Measurements from ENCODE around the gene SLC16A3. TPM values are rescaled to one million over a fixed set of nuclear protein-coding genes. Genes with fewer than 3 reads are reported as not detected.

The SLC16A3 gene
- total RNA-seq, 1 donor from 2014 or later, result 81.9 TPM

DNA sequence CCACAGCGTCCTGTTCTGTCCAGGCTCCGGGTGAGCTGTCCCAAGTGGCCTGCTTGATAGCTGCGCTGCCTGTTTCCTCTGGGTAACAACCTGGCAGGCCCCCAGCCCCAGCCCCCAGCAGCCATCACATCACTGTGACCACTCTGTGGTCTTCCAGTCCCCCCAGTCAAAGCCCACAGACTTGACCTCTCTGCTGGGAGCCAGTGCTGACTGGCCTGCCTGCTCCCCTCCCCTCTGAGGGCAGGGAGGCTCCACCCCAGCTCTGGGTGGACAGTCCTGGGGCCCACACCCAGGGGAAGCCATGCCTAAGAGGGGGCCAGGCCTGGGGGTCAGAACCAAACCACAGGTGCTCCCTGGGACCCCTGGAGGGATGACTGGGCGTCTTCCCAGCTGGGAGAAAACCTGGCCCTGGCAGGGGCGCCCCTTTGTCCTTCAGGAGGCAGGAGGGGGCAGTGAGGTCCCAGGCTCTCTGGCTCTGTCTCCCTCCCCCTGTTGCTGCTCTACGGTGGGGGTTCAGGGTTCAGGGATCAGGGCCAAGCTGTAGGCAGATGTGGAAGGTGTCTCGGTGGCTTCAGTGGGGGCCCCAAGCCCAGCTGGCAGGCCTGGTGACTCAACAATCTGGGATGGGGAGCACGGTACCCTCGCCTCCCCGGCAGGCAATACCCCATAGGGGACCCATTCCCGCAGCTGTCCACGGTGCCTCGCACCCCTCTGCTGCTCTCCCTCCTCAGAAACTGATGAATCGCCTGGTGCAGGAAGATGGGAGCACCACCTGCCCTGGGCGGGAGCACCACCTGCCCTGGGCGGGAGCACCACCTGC lies 1.8 kb upstream of the SLC16A3 start:
- no peaks in the 10 kb centered on the region for H3K9me3 ChIP-seq
- no peak overlapping the region for H3K4me3 ChIP-seq
- DNase-seq (no peak), ATAC-seq (no peak)
- H3K27me3 ChIP-seq (ENCODE audit: low read depth), result no peaks in the 10 kb centered on the region
- intact Hi-C loops (cut with DNase I), result no loop called here
- TF ChIP-seq, protein P1, sequence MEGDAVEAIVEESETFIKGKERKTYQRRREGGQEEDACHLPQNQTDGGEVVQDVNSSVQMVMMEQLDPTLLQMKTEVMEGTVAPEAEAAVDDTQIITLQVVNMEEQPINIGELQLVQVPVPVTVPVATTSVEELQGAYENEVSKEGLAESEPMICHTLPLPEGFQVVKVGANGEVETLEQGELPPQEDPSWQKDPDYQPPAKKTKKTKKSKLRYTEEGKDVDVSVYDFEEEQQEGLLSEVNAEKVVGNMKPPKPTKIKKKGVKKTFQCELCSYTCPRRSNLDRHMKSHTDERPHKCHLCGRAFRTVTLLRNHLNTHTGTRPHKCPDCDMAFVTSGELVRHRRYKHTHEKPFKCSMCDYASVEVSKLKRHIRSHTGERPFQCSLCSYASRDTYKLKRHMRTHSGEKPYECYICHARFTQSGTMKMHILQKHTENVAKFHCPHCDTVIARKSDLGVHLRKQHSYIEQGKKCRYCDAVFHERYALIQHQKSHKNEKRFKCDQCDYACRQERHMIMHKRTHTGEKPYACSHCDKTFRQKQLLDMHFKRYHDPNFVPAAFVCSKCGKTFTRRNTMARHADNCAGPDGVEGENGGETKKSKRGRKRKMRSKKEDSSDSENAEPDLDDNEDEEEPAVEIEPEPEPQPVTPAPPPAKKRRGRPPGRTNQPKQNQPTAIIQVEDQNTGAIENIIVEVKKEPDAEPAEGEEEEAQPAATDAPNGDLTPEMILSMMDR (IDR thresholded peaks at IDR 0.05), result no peak
- no peaks in the 10 kb centered on the region for H3K36me3 ChIP-seq
- no peak overlapping the region for H3K27ac ChIP-seq
- H3K4me1 ChIP-seq, result peaks cover 33% of the 10 kb centered on the region

DNA sequence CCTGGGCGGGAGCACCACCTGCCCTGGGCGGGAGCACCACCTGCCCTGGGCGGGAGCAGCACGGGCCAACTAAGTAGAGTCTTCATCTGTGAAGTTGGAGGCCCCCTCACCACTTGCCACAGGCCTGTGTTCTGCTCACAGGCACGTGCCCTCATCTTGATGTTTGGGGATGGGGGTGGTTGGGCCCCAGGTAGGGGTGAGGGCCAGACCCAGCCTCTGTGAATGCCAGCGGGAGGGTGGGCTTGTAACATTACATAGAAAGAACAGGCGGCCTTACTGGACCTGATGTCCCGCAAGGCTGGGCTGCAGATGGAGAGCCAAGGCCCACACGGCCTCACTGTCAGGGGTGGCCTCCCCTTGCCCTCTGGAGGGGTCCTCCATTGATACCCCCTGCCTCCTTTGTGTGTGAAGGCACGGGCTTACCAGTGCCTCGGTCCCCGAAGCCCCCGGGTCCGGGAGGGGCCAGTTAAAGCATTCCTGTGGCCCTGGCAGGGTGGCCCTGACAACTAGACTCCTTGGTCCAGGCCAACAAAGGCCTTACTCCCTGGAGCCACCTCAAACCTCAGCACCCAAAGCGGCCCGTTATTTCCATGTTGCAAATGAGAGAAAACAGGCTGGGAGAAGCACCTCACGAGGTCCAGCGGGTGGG lies 1.1 kb upstream of the SLC16A3 start:
- H3K4me1 ChIP-seq, result peaks cover 39% of the 10 kb centered on the region
- peak overlapping the region; percentile 96 for H3K27ac ChIP-seq

DNA sequence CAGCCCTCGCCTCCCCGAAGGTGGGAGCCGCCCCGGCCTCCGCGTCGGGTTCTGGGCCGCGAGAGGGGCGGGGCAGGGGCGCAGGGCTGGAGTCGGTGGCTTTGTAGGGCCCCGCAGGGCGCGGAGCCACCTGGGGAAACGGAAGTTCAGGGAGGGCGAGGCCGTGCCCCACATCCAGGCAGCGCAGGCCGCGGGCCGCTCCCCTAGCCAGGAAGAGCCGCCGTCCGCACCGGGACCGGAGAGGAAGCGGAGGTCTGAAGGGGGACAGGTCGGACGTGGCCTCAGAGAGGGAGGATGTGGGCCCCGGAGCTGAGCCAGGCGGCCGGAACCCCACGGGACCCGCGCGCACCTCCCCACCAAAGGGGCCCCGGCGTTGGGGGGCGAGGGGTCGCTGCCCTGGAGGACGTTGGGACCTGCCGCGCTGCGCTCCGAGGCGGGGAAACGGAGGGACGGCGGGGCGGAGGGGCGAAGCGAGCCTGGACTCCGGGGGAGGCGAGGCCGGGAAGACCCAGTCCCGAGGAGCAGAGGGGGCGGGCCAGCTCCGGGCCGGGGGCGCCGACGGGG lies 482 bp upstream of the SLC16A3 start:
- DNase-seq (peak; percentile 88), ATAC-seq (peak; percentile 32 to 33)
- Histone ChIP-seq H3K4me1 (peaks cover 45% of the 10 kb centered on the region), H3K36me3 (no peaks in the 10 kb centered on the region), H3K9me3 (no peaks in the 10 kb centered on the region), H3K27me3 (ENCODE audit: low read depth) (no peaks in the 10 kb centered on the region), H3K27ac (peak overlapping the region; percentile 96), H3K4me3 (peak overlapping the region; percentile 78)
- TF ChIP-seq, protein P1 (IDR thresholded peaks at IDR 0.05), result no peak
- intact Hi-C loops (cut with DNase I), result no loop called here

More for the DNA sequence above, 1.1 kb upstream of the SLC16A3 start:
- no peak for DNase-seq
- H3K27me3 ChIP-seq (ENCODE audit: low read depth), result no peaks in the 10 kb centered on the region
- TF ChIP-seq, protein P1 (IDR thresholded peaks at IDR 0.05), result no peak
- peak overlapping the region; percentile 78 for H3K4me3 ChIP-seq
- no peak for ATAC-seq
- intact Hi-C loops (cut with DNase I), result no loop called here
- H3K36me3 ChIP-seq, result no peaks in the 10 kb centered on the region
- no peaks in the 10 kb centered on the region for H3K9me3 ChIP-seq

DNA sequence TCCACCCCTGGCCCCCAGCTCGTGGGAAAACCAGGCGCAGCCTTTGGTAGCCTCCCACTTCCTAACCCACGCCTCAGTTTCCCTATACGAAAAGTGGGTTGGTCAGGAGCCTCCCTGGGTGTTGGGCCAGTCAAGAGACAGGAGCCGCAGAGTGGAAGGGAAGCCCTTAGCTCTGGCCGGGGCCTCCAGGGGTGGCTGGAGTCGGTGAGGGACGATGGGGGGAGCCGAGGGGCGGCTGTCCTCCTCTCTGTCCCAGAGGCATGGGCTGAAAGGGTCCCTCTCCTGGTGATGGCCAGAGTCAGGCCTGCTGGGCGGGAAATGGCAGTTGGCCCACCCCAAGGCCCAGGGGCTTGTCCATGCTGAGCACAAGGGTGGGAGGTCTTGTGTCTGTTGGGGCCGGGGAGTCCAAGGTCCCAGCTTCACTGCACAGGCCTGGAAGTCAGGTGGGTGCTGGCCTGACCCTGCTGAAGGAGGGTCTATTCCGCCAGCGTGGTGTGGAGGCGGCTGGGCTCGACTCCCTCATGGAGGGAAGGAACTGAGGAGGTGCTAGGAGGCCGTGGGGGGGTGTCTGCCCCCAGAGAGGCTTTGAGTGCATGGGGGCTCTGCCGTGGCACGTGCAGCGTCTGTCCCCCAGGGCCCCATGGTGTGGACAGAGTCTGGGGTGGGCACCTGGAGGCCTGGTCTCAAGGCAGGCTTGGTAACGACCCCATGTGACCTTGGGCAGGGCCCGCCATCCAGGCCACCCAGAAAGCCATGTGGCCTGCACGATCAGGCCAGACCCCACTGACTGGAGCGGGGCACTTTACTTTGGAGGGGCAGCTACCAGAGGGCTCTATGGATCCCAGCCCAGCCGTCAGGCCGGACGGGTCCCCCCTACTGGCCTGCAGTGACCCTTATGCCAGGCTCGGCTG lies 1.1 kb downstream of the SLC16A3 start:
- DNase-seq (no peak), ATAC-seq (no peak)
- TF ChIP-seq, protein P1 (IDR thresholded peaks at IDR 0.05), result no peak
- H3K27me3 ChIP-seq (ENCODE audit: low read depth), result no peaks in the 10 kb centered on the region
- peak overlapping the region; percentile 78 for H3K4me3 ChIP-seq
- H3K4me1 ChIP-seq, result peaks cover 48% of the 10 kb centered on the region
- no peaks in the 10 kb centered on the region for H3K9me3 ChIP-seq
- intact Hi-C loops (cut with DNase I), result no loop called here
- peak overlapping the region; percentile 96 for H3K27ac ChIP-seq
- H3K36me3 ChIP-seq, result no peaks in the 10 kb centered on the region
